HepG2 (cell line): ENCODE results near the gene RHOBTB3.

Source experiments
- ATAD3A ChIP-seq: sonication (generic); formaldehyde crosslinking; IDR thresholded peaks from 2 replicates; pipeline ENCODE4 v1.4.0; 2020; ENCODE audit warnings: missing genetic modification reagents
- CTCF ChIP-seq: sonication (generic); formaldehyde crosslinking; IDR thresholded peaks from 2 replicates; pipeline ENCODE4 v1.5.0; 2020; ENCODE audit warnings: mild to moderate bottlenecking, missing genetic modification reagents, moderate library complexity
- EHMT2 ChIP-seq: fragments of 200-600 bp; sonication (generic); IDR thresholded peaks from 2 replicates; pipeline ENCODE4 v1.7.0; 2017; ENCODE audit warnings: antibody characterized with exemption, low read depth, low read length, borderline replicate concordance
- ETV5 ChIP-seq: IDR thresholded peaks from 2 replicates; pipeline ENCODE4 v1.6.1; 2018; ENCODE audit warnings: missing biosample characterization, missing genetic modification reagents, inconsistent platforms, borderline replicate concordance
- GPN1 ChIP-seq: sonication (generic); formaldehyde crosslinking; IDR thresholded peaks from 2 replicates; pipeline ENCODE4 v1.5.1; 2020; ENCODE audit warnings: missing genetic modification reagents, borderline replicate concordance
- NFYB ChIP-seq: sonication (generic); formaldehyde crosslinking; IDR thresholded peaks from 2 replicates; pipeline ENCODE4 v1.4.0; 2020; ENCODE audit warnings: missing genetic modification reagents
- RORA ChIP-seq: sonication (generic); formaldehyde crosslinking; IDR thresholded peaks from 2 replicates; pipeline ENCODE4 v1.5.0; 2020; ENCODE audit warnings: mild to moderate bottlenecking, missing genetic modification reagents, moderate library complexity
- U2AF2 ChIP-seq: fragments of 200-400 bp; formaldehyde crosslinking; IDR thresholded peaks from 2 replicates; pipeline ENCODE4 v1.6.1; 2017; ENCODE audit warnings: low read depth, mild to moderate bottlenecking, low read length
- ZNF317 ChIP-seq: sonication (generic); formaldehyde crosslinking; IDR thresholded peaks from 2 replicates; pipeline ENCODE4 v1.5.0; 2020; ENCODE audit warnings: mild to moderate bottlenecking, missing genetic modification reagents
- ZNF703 ChIP-seq: sonication (generic); formaldehyde crosslinking; IDR thresholded peaks from 2 replicates; pipeline ENCODE4 v1.5.1; 2020; ENCODE audit warnings: missing genetic modification reagents, mild to moderate bottlenecking, moderate library complexity, borderline replicate concordance

GRCh38 chr5:95730011-95730700 lies 980 bp upstream of the RHOBTB3 start:
- TF ChIP-seq GPN1 (no peak), CTCF (CRISPR knock-in tag) (no peak), ATAD3A (CRISPR knock-in tag) (no peak), RORA (CRISPR knock-in tag) (no peak), U2AF2 (no peak), ZNF317 (no peak), ZNF703 (no peak), ETV5 (CRISPR knock-in tag) (no peak), EHMT2 (no peak), NFYB (no peak)
